ENCODE results near the gene DCDC1. TPM values are rescaled to one million over a fixed set of nuclear protein-coding genes. Genes with fewer than 3 reads are reported as not detected.

Gene DCDC1
- total RNA-seq, 2 donors from 2014 or later, result not detected

DNA sequence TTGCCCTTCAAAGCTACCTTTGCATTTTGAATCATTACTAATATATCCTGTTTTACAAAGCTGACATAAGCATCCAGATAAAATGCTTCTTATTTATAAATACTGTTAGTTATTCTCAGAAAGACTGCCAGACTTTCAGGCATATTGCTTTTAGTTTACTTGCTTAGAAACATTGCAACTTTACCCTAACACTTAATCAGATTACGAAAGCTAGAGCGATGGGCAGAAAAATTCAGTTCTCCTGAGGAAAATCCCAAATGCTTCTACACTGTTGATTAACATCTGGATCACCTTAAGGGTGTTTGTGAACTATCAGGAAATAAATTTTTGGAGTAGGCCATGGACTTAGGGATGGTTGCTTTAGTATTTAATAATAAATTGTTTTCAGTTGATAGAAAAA is 493.7 kb downstream of the DCDC1 start:
- Histone ChIP-seq H3K27ac (no peak overlapping the region), H3K4me3 (no peak overlapping the region), H3K36me3 (no peaks in the 10 kb centered on the region), H3K9ac (ENCODE audit: low read depth in 2 of 2, low read length in 2 of 2) (no peak overlapping the region), H3K27me3 (no peaks in the 10 kb centered on the region), H3K9me3 (no peaks in the 10 kb centered on the region), H3K4me1 (no peaks in the 10 kb centered on the region)
- no peak for DNase-seq
- TF ChIP-seq, protein P1, sequence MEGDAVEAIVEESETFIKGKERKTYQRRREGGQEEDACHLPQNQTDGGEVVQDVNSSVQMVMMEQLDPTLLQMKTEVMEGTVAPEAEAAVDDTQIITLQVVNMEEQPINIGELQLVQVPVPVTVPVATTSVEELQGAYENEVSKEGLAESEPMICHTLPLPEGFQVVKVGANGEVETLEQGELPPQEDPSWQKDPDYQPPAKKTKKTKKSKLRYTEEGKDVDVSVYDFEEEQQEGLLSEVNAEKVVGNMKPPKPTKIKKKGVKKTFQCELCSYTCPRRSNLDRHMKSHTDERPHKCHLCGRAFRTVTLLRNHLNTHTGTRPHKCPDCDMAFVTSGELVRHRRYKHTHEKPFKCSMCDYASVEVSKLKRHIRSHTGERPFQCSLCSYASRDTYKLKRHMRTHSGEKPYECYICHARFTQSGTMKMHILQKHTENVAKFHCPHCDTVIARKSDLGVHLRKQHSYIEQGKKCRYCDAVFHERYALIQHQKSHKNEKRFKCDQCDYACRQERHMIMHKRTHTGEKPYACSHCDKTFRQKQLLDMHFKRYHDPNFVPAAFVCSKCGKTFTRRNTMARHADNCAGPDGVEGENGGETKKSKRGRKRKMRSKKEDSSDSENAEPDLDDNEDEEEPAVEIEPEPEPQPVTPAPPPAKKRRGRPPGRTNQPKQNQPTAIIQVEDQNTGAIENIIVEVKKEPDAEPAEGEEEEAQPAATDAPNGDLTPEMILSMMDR (IDR thresholded peaks at IDR 0.05), result no peak
- intact Hi-C loops (cut with DNase I), result no loop called here

DNA sequence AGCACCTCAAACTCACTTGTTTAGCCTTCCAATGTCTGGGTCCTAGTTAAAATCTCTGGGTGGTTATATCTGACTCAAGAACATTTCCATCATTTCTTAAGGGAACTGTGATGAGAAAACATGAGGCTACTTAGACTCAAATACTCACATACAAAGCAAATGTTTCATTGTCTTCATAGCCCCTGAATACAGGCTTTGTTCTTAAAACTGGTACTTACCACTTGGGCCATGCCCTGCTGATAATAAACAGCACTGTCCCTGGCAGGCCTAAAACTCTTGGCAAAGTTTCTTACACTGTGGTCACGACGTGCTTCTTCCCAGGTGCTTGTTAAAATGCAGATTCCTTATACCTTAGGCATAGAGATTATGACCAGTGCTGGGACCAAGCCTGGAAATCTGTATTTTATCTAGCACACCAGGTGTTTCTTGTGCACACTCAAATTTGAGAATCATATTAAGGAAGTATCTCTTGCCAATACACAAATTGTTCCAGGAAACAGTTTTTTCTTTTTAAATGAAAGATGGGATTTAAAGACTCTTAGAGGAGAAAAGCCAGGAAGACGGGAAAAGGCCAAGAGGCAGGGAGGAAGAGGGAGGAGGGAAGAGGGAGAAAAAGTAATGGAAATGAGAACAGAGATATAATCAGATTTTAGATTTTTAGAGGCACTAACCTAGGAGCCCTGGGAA is 495.5 kb downstream of the DCDC1 start:
- Histone ChIP-seq H3K4me3 (no peak overlapping the region), H3K9ac (ENCODE audit: low read depth in 2 of 2, low read length in 2 of 2) (no peak overlapping the region), H3K27me3 (no peaks in the 10 kb centered on the region), H3K27ac (no peak overlapping the region), H3K9me3 (no peaks in the 10 kb centered on the region), H3K4me1 (no peaks in the 10 kb centered on the region), H3K36me3 (no peaks in the 10 kb centered on the region)
- TF ChIP-seq, protein P1 (IDR thresholded peaks at IDR 0.05), result no peak
- no peak for DNase-seq
- intact Hi-C loops (cut with DNase I), result no loop called here

DNA sequence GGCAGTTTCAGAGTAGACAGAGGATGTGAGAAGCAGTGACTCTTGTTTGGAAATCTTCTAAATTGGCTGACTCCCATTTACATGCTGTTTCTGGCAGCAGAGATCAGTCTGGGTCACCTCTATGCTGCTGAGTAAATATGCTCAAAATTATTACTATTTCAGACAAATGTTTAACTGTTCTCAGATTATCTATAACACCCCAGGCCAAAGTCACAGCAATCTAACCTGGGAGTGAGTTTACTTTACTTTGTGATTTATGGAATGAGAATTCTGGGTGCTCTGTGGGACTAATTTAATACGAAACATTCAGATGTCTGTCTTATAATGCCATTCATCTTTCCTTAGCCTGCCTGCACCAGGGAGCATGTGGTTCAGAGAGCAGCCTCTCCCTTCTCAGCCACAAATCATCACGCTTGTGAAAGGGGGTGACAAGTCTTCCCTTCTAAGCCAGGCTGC is 500.9 kb downstream of the DCDC1 start:
- DNase-seq, result no peak

DNA sequence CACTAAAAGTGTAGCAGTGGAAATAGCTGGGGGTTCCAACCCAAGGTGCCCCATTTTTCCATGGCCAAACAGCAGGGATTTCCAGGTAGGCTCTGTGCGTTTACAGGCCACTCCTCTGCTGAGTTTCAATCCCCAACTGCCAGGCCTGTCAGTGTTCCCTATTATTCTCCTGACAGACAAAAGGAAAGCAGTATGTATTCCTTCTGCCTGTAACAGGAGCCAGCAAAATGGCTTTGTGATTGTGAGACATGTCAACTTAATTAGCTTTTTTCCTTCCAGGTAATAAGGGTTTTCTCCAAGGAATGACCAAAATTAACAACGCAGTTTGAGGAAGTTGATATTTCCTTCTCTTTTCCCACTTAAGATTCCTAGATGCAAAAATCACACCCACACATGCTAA is 506.3 kb downstream of the DCDC1 start:
- intact Hi-C loops (cut with DNase I), result no loop called here
- Histone ChIP-seq H3K4me3 (no peak overlapping the region), H3K4me1 (no peaks in the 10 kb centered on the region), H3K27me3 (no peaks in the 10 kb centered on the region), H3K9ac (ENCODE audit: low read depth in 2 of 2, low read length in 2 of 2) (no peak overlapping the region), H3K27ac (no peak overlapping the region), H3K36me3 (no peaks in the 10 kb centered on the region), H3K9me3 (no peaks in the 10 kb centered on the region)
- TF ChIP-seq, protein P1 (IDR thresholded peaks at IDR 0.05), result no peak
- no peak for DNase-seq

More for the DNA sequence above, 500.9 kb downstream of the DCDC1 start:
- no peaks in the 10 kb centered on the region for H3K36me3 ChIP-seq
- H3K27me3 ChIP-seq, result no peaks in the 10 kb centered on the region
- H3K9ac ChIP-seq (ENCODE audit: low read depth in 2 of 2, low read length in 2 of 2), result no peak overlapping the region
- H3K27ac ChIP-seq, result no peak overlapping the region
- no peaks in the 10 kb centered on the region for H3K9me3 ChIP-seq
- no peak overlapping the region for H3K4me3 ChIP-seq
- no peaks in the 10 kb centered on the region for H3K4me1 ChIP-seq
- intact Hi-C loops (cut with DNase I), result no loop called here
- TF ChIP-seq, protein P1 (IDR thresholded peaks at IDR 0.05), result no peak

DNA sequence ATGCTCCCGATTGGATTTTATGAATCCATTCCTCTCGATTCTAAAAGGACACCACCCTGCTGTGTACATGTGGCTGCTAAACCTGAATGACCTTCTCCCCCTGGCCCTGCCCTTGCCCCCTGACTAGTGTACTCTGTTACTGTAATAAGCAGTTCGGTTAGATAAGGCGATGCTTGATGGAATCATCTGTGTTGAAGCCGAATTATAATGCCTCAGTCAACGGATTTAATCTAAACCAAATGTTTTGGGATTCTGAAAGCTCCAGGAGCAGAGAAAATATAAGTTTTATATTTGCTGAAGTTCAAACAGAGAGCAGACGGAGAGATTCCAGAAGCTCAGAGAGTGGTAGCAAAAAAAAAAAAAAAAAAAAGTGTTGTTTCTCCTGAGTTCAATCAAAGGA is 508.0 kb downstream of the DCDC1 start:
- Histone ChIP-seq H3K9ac (ENCODE audit: low read depth in 2 of 2, low read length in 2 of 2) (no peak overlapping the region), H3K27ac (no peak overlapping the region), H3K9me3 (no peaks in the 10 kb centered on the region), H3K4me1 (no peaks in the 10 kb centered on the region), H3K27me3 (no peaks in the 10 kb centered on the region), H3K36me3 (no peaks in the 10 kb centered on the region), H3K4me3 (no peak overlapping the region)
- intact Hi-C loops (cut with DNase I), result no loop called here
- no peak for DNase-seq
- TF ChIP-seq, protein P1 (IDR thresholded peaks at IDR 0.05), result no peak
